Brain microvascular endothelial cell (primary cell): ENCODE measurements around the gene SH3D21.

Source experiments
- DNase-seq: peaks from one replicate; pipeline ENCODE4 v3.0.0-alpha.2; 2020
- H3K27ac ChIP-seq: fragments of 250-450 bp; sonication (Bioruptor Pico); 2 replicates; pipeline ENCODE4 v1.5.1; 2020; ENCODE audit warnings: mild to moderate bottlenecking, moderate library complexity
- H3K27me3 ChIP-seq: fragments of 250-450 bp; sonication (Bioruptor Pico); replicated peaks from 2 replicates; pipeline ENCODE4 v1.5.1; 2020; ENCODE audit warnings: mild to moderate bottlenecking
- H3K36me3 ChIP-seq: fragments of 250-450 bp; sonication (Bioruptor Pico); replicated peaks from 2 replicates; pipeline ENCODE4 v1.5.1; 2020; ENCODE audit warnings: mild to moderate bottlenecking
- H3K4me3 ChIP-seq: 2 replicates; pipeline ENCODE4 v1.5.1; 2011; ENCODE audit warnings: low read depth, mild to moderate bottlenecking, control low read depth, low read length, moderate library complexity
- in situ Hi-C: cut with HindIII; loops from 2 replicates; pipeline ENCODE4 v1.10.0; 2017; ENCODE audit warnings: low sequenced_read_pairs, low pct_ligation_motif_present
- TF ChIP-seq, protein P1 (sequence below): IDR thresholded peaks from 2 replicates; pipeline ENCODE4 v1.5.1; 2011; ENCODE audit warnings: low read depth, mild to moderate bottlenecking, moderate library complexity, low read length, control low read depth, inconsistent platforms; ENCODE audit errors: missing control alignments

SH3D21 gene

GRCh38 chr1:36343651-36344394 lies 37.7 kb downstream of the SH3D21 start:
- DNase-seq, result no peak
- Histone ChIP-seq H3K36me3 (peaks cover 75% of the 10 kb centered on the region), H3K27ac (no peak overlapping the region), H3K27me3 (no peaks in the 10 kb centered on the region), H3K4me3 (no peak overlapping the region)
- TF ChIP-seq, protein P1, sequence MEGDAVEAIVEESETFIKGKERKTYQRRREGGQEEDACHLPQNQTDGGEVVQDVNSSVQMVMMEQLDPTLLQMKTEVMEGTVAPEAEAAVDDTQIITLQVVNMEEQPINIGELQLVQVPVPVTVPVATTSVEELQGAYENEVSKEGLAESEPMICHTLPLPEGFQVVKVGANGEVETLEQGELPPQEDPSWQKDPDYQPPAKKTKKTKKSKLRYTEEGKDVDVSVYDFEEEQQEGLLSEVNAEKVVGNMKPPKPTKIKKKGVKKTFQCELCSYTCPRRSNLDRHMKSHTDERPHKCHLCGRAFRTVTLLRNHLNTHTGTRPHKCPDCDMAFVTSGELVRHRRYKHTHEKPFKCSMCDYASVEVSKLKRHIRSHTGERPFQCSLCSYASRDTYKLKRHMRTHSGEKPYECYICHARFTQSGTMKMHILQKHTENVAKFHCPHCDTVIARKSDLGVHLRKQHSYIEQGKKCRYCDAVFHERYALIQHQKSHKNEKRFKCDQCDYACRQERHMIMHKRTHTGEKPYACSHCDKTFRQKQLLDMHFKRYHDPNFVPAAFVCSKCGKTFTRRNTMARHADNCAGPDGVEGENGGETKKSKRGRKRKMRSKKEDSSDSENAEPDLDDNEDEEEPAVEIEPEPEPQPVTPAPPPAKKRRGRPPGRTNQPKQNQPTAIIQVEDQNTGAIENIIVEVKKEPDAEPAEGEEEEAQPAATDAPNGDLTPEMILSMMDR, result no peak
- in situ Hi-C loops, result no loop called here

DNA sequence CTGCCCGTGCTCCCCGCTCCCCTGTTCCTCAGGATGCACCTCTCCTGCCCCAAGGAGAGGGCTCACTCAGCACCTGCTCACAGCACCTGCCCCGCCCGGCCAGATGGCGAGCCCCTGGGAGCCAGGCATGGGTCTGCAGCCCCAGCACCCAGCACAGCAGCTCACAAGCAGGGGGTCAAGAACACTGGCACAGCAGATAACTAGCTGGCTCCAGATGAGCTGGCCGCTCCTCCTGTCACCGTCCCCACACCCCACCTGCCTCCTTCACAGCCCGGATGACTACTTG lies 38.2 kb downstream of the SH3D21 start:
- Histone ChIP-seq H3K27ac (no peak overlapping the region), H3K4me3 (no peak overlapping the region), H3K27me3 (no peaks in the 10 kb centered on the region), H3K36me3 (peaks cover 77% of the 10 kb centered on the region)
- DNase-seq, result no peak
- TF ChIP-seq, protein P1, result no peak
- in situ Hi-C loops, result no loop called here

GRCh38 chr1:36345353-36345752 lies 39.2 kb downstream of the SH3D21 start:
- Histone ChIP-seq H3K4me3 (no peak overlapping the region), H3K27ac (no peak overlapping the region), H3K36me3 (peaks cover 74% of the 10 kb centered on the region), H3K27me3 (no peaks in the 10 kb centered on the region)
- TF ChIP-seq, protein P1, result no peak
- in situ Hi-C loops, result no loop called here
- DNase-seq, result no peak

DNA sequence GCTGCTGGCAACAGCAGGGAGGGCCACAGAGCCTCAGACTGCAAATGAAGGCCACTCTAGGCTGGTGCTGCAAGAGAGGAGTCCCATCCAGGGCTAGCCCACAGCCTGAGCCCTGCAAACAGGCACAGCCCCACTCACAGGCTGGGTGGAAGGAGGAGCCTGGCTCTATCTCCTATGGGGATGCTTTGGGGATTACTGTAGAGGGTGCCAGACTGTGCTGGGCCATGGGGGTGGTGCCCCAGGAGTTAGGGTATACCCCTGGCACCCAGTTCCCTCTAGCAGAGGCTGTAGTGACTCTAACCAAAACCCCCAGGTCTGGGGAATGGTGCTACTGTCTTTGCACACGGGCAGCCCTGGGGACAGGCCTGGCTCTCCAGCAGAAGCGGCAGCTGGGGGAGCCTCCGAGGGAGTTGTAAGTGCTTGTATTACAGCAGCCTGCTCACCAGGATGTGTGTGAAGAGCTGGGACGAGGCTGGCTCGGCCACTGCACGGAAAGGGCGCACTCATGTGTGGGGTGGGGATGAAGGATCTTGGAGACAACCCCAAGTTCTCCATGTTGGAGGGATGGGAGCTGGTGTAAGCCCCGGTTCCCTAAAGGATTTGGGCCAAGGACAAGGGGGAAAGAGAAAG lies 40.7 kb downstream of the SH3D21 start:
- TF ChIP-seq, protein P1, result no peak
- no peak for DNase-seq
- Histone ChIP-seq H3K27me3 (no peaks in the 10 kb centered on the region), H3K4me3 (no peak overlapping the region), H3K27ac (no peak overlapping the region), H3K36me3 (peaks cover 62% of the 10 kb centered on the region)
- in situ Hi-C loops, result no loop called here

DNA sequence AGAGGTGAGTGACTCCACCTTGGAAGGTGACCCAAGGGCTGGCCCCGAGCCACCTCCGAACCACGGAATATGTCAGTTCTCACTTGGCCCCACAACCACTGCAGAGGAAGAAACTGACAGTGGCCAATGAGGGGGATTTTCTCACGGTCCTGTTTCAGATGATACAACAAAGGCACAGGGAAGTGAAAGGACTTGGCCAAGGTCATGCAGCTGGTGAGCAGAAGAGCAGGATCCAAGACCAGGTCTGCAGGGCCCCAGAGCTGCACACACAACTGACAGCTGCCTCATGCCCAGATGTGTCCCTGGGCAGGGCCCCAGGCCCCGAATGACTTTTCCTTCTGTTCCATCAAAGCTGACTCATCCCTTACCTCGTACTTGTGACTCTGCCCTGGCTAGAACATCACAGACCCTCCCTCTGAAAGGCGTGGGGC lies 43.1 kb downstream of the SH3D21 start:
- DNase-seq, result peak; percentile 34
- TF ChIP-seq, protein P1, result no peak
- peaks cover 58% of the 10 kb centered on the region for H3K36me3 ChIP-seq

More for the DNA sequence above, 43.1 kb downstream of the SH3D21 start:
- H3K27me3 ChIP-seq, result no peaks in the 10 kb centered on the region
- H3K4me3 ChIP-seq, result no peak overlapping the region
- in situ Hi-C loops, result no loop called here
- H3K27ac ChIP-seq, result peak overlapping the region; percentile 91
